H1 (cell line): ENCODE measurements around the gene MAP4K4. TPM values are rescaled to one million over a fixed set of nuclear protein-coding genes. Genes with fewer than 3 reads are reported as not detected.

Experiments used
- ATF3 ChIP-seq: IDR thresholded peaks from 2 replicates; pipeline ENCODE4 v1.6.1; 2011; ENCODE audit warnings: low read depth, mild to moderate bottlenecking, low read length; ENCODE audit not compliant: insufficient read depth
- CHD7 ChIP-seq: fragments of 300-600 bp; sonication (generic); IDR thresholded peaks from 2 replicates; pipeline ENCODE4 v1.7.1; 2012; ENCODE audit warnings: low read length, moderate library complexity, mild to moderate bottlenecking, inconsistent platforms; ENCODE audit not compliant: insufficient replicate concordance
- CTBP2 ChIP-seq: IDR thresholded peaks from 2 replicates; pipeline ENCODE4 v1.7.0; 2011; ENCODE audit warnings: borderline replicate concordance, mild to moderate bottlenecking, moderate library complexity, mixed read lengths, low read length; ENCODE audit not compliant: insufficient read depth, insufficient read length
- GTF2F1 ChIP-seq: IDR thresholded peaks from 2 replicates; pipeline ENCODE4 v1.6.1; 2012; ENCODE audit warnings: low read depth, low read length, improper control_type of control experiment, borderline replicate concordance
- HDAC2 ChIP-seq, 2 experiments: fragments of 300-600 bp in 1 of 2; sonication (generic) in 1 of 2; IDR thresholded peaks; 2 replicates each; pipeline ENCODE4 v1.6.1; 2011 to 2012; ENCODE audit warnings: low read depth in 2 of 2, low read length in 2 of 2, mild to moderate bottlenecking in 2 of 2, moderate library complexity in 2 of 2, borderline replicate concordance in 1 of 2, inconsistent platforms in 1 of 2
- HDAC6 ChIP-seq: IDR thresholded peaks from one replicate; pipeline ENCODE4 v1.7.1; 2012; ENCODE audit warnings: low read depth, mild to moderate bottlenecking, inconsistent platforms, low read length, moderate library complexity
- KDM4A ChIP-seq: IDR thresholded peaks from one replicate; pipeline ENCODE4 v1.7.1; 2012; ENCODE audit warnings: low read depth, mild to moderate bottlenecking, moderate library complexity, low read length, inconsistent platforms; ENCODE audit not compliant: severe bottlenecking
- SIN3A ChIP-seq, 2 experiments: IDR thresholded peaks in 1 of 2; conservative IDR thresholded peaks in 1 of 2; 2 replicates each; pipeline ENCODE4 v1.6.1; 2011 to 2012; ENCODE audit warnings: low read length in 2 of 2, improper control_type of control experiment in 1 of 2, low read depth in 1 of 2, mild to moderate bottlenecking in 1 of 2
- SIRT6 ChIP-seq: IDR thresholded peaks from one replicate; pipeline ENCODE4 v1.7.1; 2012; ENCODE audit warnings: low read length, inconsistent platforms
- TBP ChIP-seq: IDR thresholded peaks from 2 replicates; pipeline ENCODE4 v1.6.1; 2011; ENCODE audit warnings: low read depth, low read length, improper control_type of control experiment
- TCF12 ChIP-seq: IDR thresholded peaks from 2 replicates; pipeline ENCODE4 v1.6.1; 2011; ENCODE audit warnings: low read depth, mild to moderate bottlenecking, low read length
- polyA plus RNA-seq, 7 experiments: library from polyadenylated mRNA; depleted of rRNA in 3 of 7; stranded (reverse) in 5 of 7; unstranded in 2 of 7; fragments of >200 nt in 5 of 7; fragments of 200-250 nt in 2 of 7; gene quantifications; 1 replicate in 5 of 7; 2 replicates in 1 of 7; 4 replicates in 1 of 7; pipeline versions ENCODE4 v1.2.1 to v1.2.3, GENCODE V29; 2011 to 2013; ENCODE audit warnings: missing spikeins in 2 of 7, mixed read lengths in 2 of 7
- total RNA-seq: library from RNA; stranded (reverse); fragmentation: NEBNext Ultra II Directional; extraction: Animal tissue kit (Norgen Biotek cat#: 25700); gene quantifications from 2 replicates; pipeline ENCODE4 v1.2.1, GENCODE V29; 2021

MAP4K4 gene
- total and polyA plus RNA-seq, 2 of the 8 experiments (the other 6 are each of a cell fraction or from before 2014, with no cell fraction given) = 53.2 to 138 TPM

GRCh38 chr2:101863534-101863933 is 166.0 kb downstream of the MAP4K4 start (continued):
- no peak for TF ChIP-seq CHD7
- no peak for TF ChIP-seq GTF2F1
- TF ChIP-seq KDM4A = no peak
- TF ChIP-seq ATF3 = no peak
- TF ChIP-seq CTBP2 = no peak
- no peak for TF ChIP-seq TBP
- no peak for TF ChIP-seq SIRT6
- TF ChIP-seq SIN3A (conservative IDR thresholded peaks at IDR 0.05 in 1 of 2, IDR thresholded peaks at IDR 0.05 in 1 of 2; ENCODE audit: low read depth in 1 of 2, low read length in 2 of 2) = no peak
- TF ChIP-seq TCF12 = no peak
- TF ChIP-seq HDAC6 = no peak
- TF ChIP-seq HDAC2 (IDR thresholded peaks at IDR 0.05; ENCODE audit: borderline replicate concordance in 1 of 2, low read depth in 2 of 2, low read length in 2 of 2) = no peak
